ENCODE data around the gene EEF1E1.

Gene EEF1E1

GRCh38 chr6:8102122-8102958 is at the start of gene EEF1E1:
Gene EEF1E1, minus strand, starts transcription at chr6:8102548. Its CDS starts 27 bp downstream, at chr6:8102521.
- peak; percentile 98 for DNase-seq

- no peak for DNase-seq
Observed at GRCh38 chr6:8149350-8149749, 47.0 kb upstream of the EEF1E1 start.

- DNase-seq: no peak
Observed at GRCh38 chr6:8143945-8144344, 41.6 kb upstream of the EEF1E1 start.

- no peak for DNase-seq
Observed at GRCh38 chr6:8139451-8139850, 37.1 kb upstream of the EEF1E1 start.

GRCh38 chr6:8137529-8137939 is 35.2 kb upstream of the EEF1E1 start:
- DNase-seq: no peak

- no peak for DNase-seq
Observed at GRCh38 chr6:8135276-8135675, 32.9 kb upstream of the EEF1E1 start.

- no peak for DNase-seq
Observed at GRCh38 chr6:8132130-8132529, 29.8 kb upstream of the EEF1E1 start.

- DNase-seq: peak; percentile 37
Observed at GRCh38 chr6:8131265-8131897, 29.0 kb upstream of the EEF1E1 start.

GRCh38 chr6:8130399-8130798 is 28.1 kb upstream of the EEF1E1 start:
- no peak for DNase-seq

GRCh38 chr6:8123236-8123635 is 20.9 kb upstream of the EEF1E1 start:
- DNase-seq: no peak

GRCh38 chr6:8114956-8115355 is 12.6 kb upstream of the EEF1E1 start:
- DNase-seq: no peak

- no peak for DNase-seq
Observed at GRCh38 chr6:8113131-8113654, 10.8 kb upstream of the EEF1E1 start.

- DNase-seq: no peak
Observed at GRCh38 chr6:8110725-8111124, 8.4 kb upstream of the EEF1E1 start.

GRCh38 chr6:8110117-8110721 is 7.9 kb upstream of the EEF1E1 start:
- DNase-seq: no peak

GRCh38 chr6:8108759-8109539 is 6.6 kb upstream of the EEF1E1 start:
- DNase-seq: no peak

- DNase-seq: no peak
Observed at GRCh38 chr6:8108031-8108660, 5.8 kb upstream of the EEF1E1 start.

GRCh38 chr6:8105791-8106190 is 3.4 kb upstream of the EEF1E1 start:
- no peak for DNase-seq

GRCh38 chr6:8103726-8104125 is 1.4 kb upstream of the EEF1E1 start:
- no peak for DNase-seq

- DNase-seq: no peak
Observed at GRCh38 chr6:8100159-8100854, 2.0 kb downstream of the EEF1E1 start.

GRCh38 chr6:8090650-8091049 is 11.7 kb downstream of the EEF1E1 start:
- DNase-seq: no peak

- DNase-seq: no peak
Observed at GRCh38 chr6:8088886-8089285, 13.5 kb downstream of the EEF1E1 start.

Data from CD4-positive, alpha-beta T cell treated with Interleukin-17A for 4 hours (primary cell).